ENCODE results near the gene BMP2K. TPM values are rescaled to one million over a fixed set of nuclear protein-coding genes. Genes with fewer than 3 reads are reported as not detected.
A peak's percentile ranks its signal among the peaks of the same experiment; 100 is the strongest.
"Not testable (repeated sequence)": the region's sequence is repeated elsewhere in the genome, so short reads cannot be mapped to it uniquely, and the experiment has no call there.

Gene BMP2K
- total RNA-seq, 2 donors from 2014 or later: 12.4 to 12.8 TPM

GRCh38 chr4:78864405-78865024, 88.4 kb downstream of the BMP2K start:
- ATAC-seq (replicated peaks in 1 of 2) (peak in 1 of 2 donors; percentile 36), DNase-seq (peak in 1 of 2 donors; percentile 20)
- Mint-ChIP-seq H3K4me1 (ENCODE audit: low read depth) (no peaks in the 10 kb centered on the region), H3K4me3 (no peak overlapping the region), H3K27me3 (ENCODE audit: low read depth) (no peaks in the 10 kb centered on the region), H3K27ac (no peak overlapping the region), H3K36me3 (ENCODE audit: insufficient read depth in 2 of 2) (no peaks in the 10 kb centered on the region), H3K9me3 (no peaks in the 10 kb centered on the region)

DNA sequence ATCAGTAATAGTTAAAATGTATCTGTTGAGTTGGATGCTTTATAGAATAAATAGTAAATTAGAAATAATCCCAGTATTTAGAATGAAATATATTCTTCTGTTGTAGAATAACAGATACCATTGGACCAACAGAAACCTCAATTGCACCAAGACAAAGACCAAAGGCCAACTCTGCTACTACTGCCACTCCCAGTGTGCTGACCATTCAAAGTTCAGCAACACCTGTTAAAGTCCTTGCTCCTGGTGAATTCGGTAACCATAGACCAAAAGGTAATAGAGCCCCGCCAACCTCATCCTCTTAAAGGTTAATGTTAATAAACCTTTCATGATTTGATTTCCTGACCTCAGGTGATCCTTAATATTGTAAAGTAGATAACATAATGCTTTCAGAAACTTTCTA, 89.3 kb downstream of the BMP2K start:
- ATAC-seq (replicated peaks in 1 of 2): no peak
- Mint-ChIP-seq H3K9me3 (no peaks in the 10 kb centered on the region), H3K4me3 (no peak overlapping the region), H3K4me1 (ENCODE audit: low read depth) (no peaks in the 10 kb centered on the region), H3K36me3 (ENCODE audit: insufficient read depth in 2 of 2) (no peaks in the 10 kb centered on the region), H3K27me3 (ENCODE audit: low read depth) (no peaks in the 10 kb centered on the region), H3K27ac (no peak overlapping the region)
- DNase-seq: no peak

DNA sequence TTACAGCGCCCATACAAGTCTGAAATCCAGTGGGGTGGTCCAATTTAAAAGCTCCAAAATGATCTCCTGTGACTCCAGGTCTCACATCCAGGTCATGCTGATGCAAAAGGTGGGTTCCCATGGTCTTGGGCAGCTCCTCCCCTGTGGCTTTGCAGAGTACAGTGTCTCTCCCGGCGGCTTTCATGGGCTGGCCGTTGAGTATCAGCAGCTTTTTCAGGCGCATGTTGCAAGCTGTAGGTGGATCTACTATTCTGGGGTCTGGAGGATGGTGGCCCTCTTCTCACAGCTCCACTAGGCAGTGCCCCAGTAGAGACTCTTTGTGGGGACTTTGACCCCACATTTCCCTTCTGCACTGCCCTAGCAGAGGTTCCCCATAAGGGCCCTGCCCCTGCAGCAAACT, 92.6 kb downstream of the BMP2K start:
- H3K4me1 Mint-ChIP-seq (ENCODE audit: low read depth); H3K27me3 Mint-ChIP-seq (ENCODE audit: low read depth); H3K36me3 Mint-ChIP-seq (ENCODE audit: insufficient read depth in 2 of 2); H3K27ac Mint-ChIP-seq; ATAC-seq (replicated peaks in 1 of 2); DNase-seq; H3K9me3 Mint-ChIP-seq; H3K4me3 Mint-ChIP-seq: not testable (repeated sequence)

DNA sequence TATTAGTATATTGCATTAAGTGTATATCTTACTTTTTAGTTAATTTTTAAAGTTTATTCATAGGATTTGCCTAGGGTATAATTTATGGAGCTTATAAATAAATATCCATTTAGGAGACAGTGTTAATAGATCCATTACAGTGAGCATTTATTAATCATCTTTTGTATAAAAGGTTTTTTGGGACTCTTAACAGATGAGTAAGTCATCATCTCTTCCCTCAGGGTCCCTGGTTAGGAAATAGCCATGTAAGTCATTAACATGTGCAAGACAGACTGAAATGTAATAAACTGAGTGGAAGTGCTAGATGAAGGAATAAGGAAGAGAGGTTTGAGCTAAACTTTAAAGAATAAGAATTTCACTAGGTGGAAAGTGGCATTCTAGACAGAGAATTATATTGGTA, 93.9 kb downstream of the BMP2K start:
- Mint-ChIP-seq H3K4me3 (no peak overlapping the region), H3K36me3 (ENCODE audit: insufficient read depth in 2 of 2) (peaks cover 0 to 7% of the 10 kb centered on the region in 2 donors), H3K4me1 (ENCODE audit: low read depth) (no peaks in the 10 kb centered on the region), H3K9me3 (no peaks in the 10 kb centered on the region), H3K27ac (no peak overlapping the region), H3K27me3 (ENCODE audit: low read depth) (no peaks in the 10 kb centered on the region)
- ATAC-seq (replicated peaks in 1 of 2): no peak
- DNase-seq: no peak

DNA sequence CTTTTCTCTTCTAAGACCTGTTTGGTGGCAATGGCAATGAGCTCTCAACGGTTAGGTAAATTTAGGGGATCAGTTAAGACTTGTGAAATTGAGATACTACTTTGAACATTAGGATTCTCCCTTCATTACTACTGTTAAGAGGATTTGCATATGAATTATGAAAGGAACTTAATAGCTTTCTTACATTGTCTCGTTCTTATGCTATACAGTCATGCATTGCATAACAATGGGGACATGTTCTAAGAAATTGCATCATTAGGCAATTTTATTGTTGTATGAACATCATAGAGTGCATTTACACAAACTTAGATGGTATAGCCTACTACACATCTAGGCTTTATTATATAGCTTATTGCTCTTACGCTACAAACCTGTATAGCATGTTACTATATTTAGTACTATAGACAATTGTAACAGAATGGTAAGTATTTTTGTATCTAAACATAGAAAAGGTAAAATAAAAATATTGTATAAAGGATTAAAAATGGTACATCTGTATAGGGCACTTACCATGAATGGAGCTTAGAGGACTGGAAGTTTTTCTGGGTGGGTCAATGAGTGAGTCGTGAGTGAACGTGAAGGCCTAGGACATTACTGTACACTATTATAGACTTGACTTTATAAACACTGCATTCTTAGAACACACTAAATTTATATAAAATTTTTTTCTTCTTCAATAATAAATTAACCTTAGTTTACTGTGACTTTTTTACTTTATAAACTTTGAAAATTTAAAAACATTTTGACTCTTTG, 100.6 kb downstream of the BMP2K start:
- Mint-ChIP-seq H3K27ac (no peak overlapping the region), H3K36me3 (ENCODE audit: insufficient read depth in 2 of 2) (peaks cover 0 to 3% of the 10 kb centered on the region in 2 donors), H3K9me3 (no peaks in the 10 kb centered on the region), H3K4me3 (no peak overlapping the region), H3K27me3 (ENCODE audit: low read depth) (no peaks in the 10 kb centered on the region), H3K4me1 (ENCODE audit: low read depth) (no peaks in the 10 kb centered on the region)
- ATAC-seq (replicated peaks in 1 of 2) (no peak), DNase-seq (no peak)

GRCh38 chr4:78878031-78878430, 101.9 kb downstream of the BMP2K start:
- no peaks in the 10 kb centered on the region for H3K4me1 Mint-ChIP-seq (ENCODE audit: low read depth)
- peaks cover 0 to 2% of the 10 kb centered on the region in 2 donors for H3K36me3 Mint-ChIP-seq (ENCODE audit: insufficient read depth in 2 of 2)
- ATAC-seq (replicated peaks in 1 of 2) (no peak), DNase-seq (no peak)
- H3K27ac Mint-ChIP-seq: no peak overlapping the region
- no peaks in the 10 kb centered on the region for H3K27me3 Mint-ChIP-seq (ENCODE audit: low read depth)
- no peak overlapping the region for H3K4me3 Mint-ChIP-seq
- no peaks in the 10 kb centered on the region for H3K9me3 Mint-ChIP-seq

DNA sequence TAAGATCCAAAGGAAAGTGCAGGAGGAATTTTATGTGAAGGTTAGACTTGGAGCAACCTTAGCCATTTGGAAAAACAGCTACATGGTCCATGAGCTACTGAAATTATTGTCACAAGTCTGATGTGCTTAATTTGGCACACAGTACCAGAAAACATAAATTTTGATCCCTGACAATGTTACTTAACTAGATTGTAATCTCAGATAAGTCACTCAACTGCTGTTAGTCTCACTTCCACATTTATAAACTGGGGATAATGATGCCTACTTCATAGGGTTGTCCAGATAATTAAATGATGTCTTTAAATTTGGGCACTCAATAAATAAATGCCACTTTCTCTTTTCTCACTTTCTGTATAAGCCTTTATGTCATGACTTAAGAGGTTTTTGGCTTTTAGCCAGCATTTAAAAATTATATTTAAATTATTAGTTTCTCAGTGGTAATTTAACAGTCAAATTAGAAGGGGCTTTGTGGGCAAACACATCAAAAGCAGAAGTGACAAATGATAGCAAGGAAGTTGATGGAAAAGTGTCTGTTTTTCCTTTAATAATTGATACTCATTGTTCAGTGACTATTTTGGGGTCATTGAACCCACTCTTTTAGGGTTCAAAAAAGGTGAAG, 104.8 kb downstream of the BMP2K start:
- H3K27ac Mint-ChIP-seq: no peak overlapping the region
- H3K36me3 Mint-ChIP-seq (ENCODE audit: insufficient read depth in 2 of 2): peaks cover 0 to 2% of the 10 kb centered on the region in 2 donors
- no peaks in the 10 kb centered on the region for H3K4me1 Mint-ChIP-seq (ENCODE audit: low read depth)
- no peak for ATAC-seq (replicated peaks in 1 of 2)
- no peaks in the 10 kb centered on the region for H3K9me3 Mint-ChIP-seq
- H3K27me3 Mint-ChIP-seq (ENCODE audit: low read depth): no peaks in the 10 kb centered on the region
- no peak for DNase-seq
- H3K4me3 Mint-ChIP-seq: no peak overlapping the region

DNA sequence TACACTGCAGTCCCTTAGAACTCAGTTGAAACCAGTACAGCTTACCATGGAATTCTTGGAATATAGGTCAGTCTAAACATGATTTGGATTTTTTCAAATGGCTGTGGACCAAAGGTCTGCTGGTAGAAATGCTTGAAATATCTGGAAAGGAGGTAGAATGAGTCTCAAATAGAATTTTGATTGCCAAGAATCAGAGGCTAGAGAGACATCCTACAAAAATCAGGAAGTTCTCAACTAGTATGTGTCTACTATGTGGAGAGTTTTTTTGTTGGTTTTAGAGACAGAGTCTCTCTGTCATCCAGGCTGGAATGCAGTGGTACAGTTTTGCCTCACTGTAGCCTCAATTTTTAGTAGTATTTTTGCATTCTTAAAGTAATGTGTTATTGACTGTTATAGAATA, 109.4 kb downstream of the BMP2K start:
- no peak for DNase-seq
- Mint-ChIP-seq H3K27me3 (ENCODE audit: low read depth) (no peaks in the 10 kb centered on the region), H3K4me1 (ENCODE audit: low read depth) (no peaks in the 10 kb centered on the region), H3K27ac (no peak overlapping the region), H3K9me3 (no peaks in the 10 kb centered on the region), H3K36me3 (ENCODE audit: insufficient read depth in 2 of 2) (peaks cover 0 to 2% of the 10 kb centered on the region in 2 donors), H3K4me3 (no peak overlapping the region)
- ATAC-seq (replicated peaks in 1 of 2): no peak

- Mint-ChIP-seq H3K4me1 (ENCODE audit: low read depth) (no peaks in the 10 kb centered on the region), H3K36me3 (ENCODE audit: insufficient read depth in 2 of 2) (peaks cover 0 to 2% of the 10 kb centered on the region in 2 donors), H3K27me3 (ENCODE audit: low read depth) (no peaks in the 10 kb centered on the region), H3K9me3 (no peaks in the 10 kb centered on the region), H3K27ac (no peak overlapping the region), H3K4me3 (no peak overlapping the region)
- DNase-seq (no peak), ATAC-seq (replicated peaks in 1 of 2) (no peak)
Observed at GRCh38 chr4:78889955-78890354, 113.8 kb downstream of the BMP2K start.

DNA sequence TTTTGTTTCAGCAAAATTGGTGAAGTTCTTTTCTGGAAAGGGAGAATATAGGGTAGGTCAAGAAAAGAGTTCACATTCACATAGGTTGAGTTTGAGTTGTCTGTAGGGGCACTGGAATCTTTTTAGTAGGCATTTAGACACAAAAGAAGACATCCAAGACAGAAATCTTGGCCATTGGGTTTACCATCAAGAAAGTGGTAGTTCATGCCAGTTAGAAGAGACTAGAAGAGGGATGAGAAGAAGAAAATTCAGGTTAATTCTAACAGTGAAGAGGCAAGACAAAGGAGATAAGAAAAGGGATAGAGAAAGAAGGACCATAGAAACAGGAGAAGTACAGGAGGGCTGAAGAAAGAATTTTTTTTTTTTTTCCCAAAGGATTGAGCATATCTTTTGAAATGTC, 123.2 kb downstream of the BMP2K start:
- no peaks in the 10 kb centered on the region for H3K27me3 Mint-ChIP-seq (ENCODE audit: low read depth)
- no peaks in the 10 kb centered on the region for H3K4me1 Mint-ChIP-seq (ENCODE audit: low read depth)
- DNase-seq (no peak), ATAC-seq (replicated peaks in 1 of 2) (no peak)
- H3K36me3 Mint-ChIP-seq (ENCODE audit: insufficient read depth in 2 of 2): no peaks in the 10 kb centered on the region
- H3K4me3 Mint-ChIP-seq: no peak overlapping the region
- peaks cover 0 to 1% of the 10 kb centered on the region in 2 donors for H3K9me3 Mint-ChIP-seq
- H3K27ac Mint-ChIP-seq: no peak overlapping the region

- H3K27me3 Mint-ChIP-seq (ENCODE audit: low read depth): no peaks in the 10 kb centered on the region
- H3K4me1 Mint-ChIP-seq (ENCODE audit: low read depth): no peaks in the 10 kb centered on the region
- no peaks in the 10 kb centered on the region for H3K36me3 Mint-ChIP-seq (ENCODE audit: insufficient read depth in 2 of 2)
Observed at GRCh38 chr4:78901882-78902281, 125.7 kb downstream of the BMP2K start.

GRCh38 chr4:78902298-78902697, 126.1 kb downstream of the BMP2K start:
- ATAC-seq (replicated peaks in 1 of 2) (no peak), DNase-seq (no peak)
- H3K27ac Mint-ChIP-seq: no peak overlapping the region
- no peaks in the 10 kb centered on the region for H3K4me1 Mint-ChIP-seq (ENCODE audit: low read depth)
- no peaks in the 10 kb centered on the region for H3K27me3 Mint-ChIP-seq (ENCODE audit: low read depth)
- peaks cover 0 to 1% of the 10 kb centered on the region in 2 donors for H3K9me3 Mint-ChIP-seq
- H3K4me3 Mint-ChIP-seq: no peak overlapping the region
- no peaks in the 10 kb centered on the region for H3K36me3 Mint-ChIP-seq (ENCODE audit: insufficient read depth in 2 of 2)

More at GRCh38 chr4:78901882-78902281, 125.7 kb downstream of the BMP2K start:
- DNase-seq: no peak
- ATAC-seq (replicated peaks in 1 of 2): no peak
- Mint-ChIP-seq H3K27ac (no peak overlapping the region), H3K9me3 (peaks cover 0 to 1% of the 10 kb centered on the region in 2 donors), H3K4me3 (no peak overlapping the region)

DNA sequence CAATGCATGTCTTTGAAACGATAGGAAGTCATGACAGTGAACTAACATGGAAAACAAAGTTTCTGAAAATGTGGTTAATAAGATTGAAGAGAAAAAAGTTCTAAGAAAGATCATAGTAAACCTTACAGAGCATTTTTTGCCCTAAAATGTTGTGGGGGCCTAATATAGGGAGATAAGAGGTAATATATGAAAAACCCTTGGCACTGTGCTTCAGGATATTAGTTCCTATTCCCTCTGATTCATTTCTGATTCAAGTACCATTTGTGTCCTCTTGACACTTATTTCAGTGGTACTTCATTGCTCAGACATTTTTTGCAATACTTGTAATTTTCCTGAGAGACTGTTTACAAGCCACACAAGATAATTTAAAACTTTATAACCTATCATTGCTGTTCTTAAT, 128.0 kb downstream of the BMP2K start:
- H3K27me3 Mint-ChIP-seq (ENCODE audit: low read depth): no peaks in the 10 kb centered on the region
- H3K4me3 Mint-ChIP-seq: no peak overlapping the region
- H3K27ac Mint-ChIP-seq: no peak overlapping the region
- no peak for DNase-seq
- H3K4me1 Mint-ChIP-seq (ENCODE audit: low read depth): no peaks in the 10 kb centered on the region
- no peak for ATAC-seq (replicated peaks in 1 of 2)
- H3K36me3 Mint-ChIP-seq (ENCODE audit: insufficient read depth in 2 of 2): no peaks in the 10 kb centered on the region
- H3K9me3 Mint-ChIP-seq: no peaks in the 10 kb centered on the region

Data from activated T-cell treated with anti-CD3 and anti-CD28 coated beads, Interleukin-2, amount 50 U/mL, for 72 hours (primary cell).